GM18508 (cell line): ENCODE measurements around the gene PDE1A.
"Not testable (repeated sequence)": the region's sequence is repeated elsewhere in the genome, so short reads cannot be mapped to it uniquely, and the experiment has no call there.

Source experiments
- ATAC-seq: cut with Tn5 transposase; IDR thresholded peaks from one replicate; pipeline ENCODE4 v1.9.1; 2021; ENCODE audit warnings: moderate number of reproducible peaks; ENCODE audit not compliant: insufficient read depth, unreplicated experiment

PDE1A gene

DNA sequence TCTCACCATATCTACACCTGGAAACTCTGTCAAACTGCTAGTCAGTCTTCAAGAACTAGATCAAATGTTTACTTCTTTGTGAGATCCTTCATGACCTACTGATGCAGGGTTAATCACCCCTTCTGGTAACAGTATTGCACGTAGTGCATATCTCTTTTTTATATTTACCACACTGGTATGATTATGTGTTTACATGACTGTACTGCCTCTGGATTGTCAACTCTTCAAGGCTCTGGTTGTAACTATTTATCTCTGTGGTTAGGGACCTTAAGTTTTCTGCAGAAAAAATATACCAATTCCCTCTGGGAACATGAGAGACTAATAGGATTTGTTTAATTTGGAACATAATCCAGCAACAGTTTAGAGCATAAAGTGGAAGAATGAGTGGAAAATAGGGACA, 135.5 kb downstream of the PDE1A start:
- ATAC-seq, result no peak

- ATAC-seq, result no peak
Measured at GRCh38 chr2:182283512-182283911, 143.3 kb downstream of the PDE1A start.

- ATAC-seq, result no peak
Measured at GRCh38 chr2:182281276-182281675, 145.6 kb downstream of the PDE1A start.

DNA sequence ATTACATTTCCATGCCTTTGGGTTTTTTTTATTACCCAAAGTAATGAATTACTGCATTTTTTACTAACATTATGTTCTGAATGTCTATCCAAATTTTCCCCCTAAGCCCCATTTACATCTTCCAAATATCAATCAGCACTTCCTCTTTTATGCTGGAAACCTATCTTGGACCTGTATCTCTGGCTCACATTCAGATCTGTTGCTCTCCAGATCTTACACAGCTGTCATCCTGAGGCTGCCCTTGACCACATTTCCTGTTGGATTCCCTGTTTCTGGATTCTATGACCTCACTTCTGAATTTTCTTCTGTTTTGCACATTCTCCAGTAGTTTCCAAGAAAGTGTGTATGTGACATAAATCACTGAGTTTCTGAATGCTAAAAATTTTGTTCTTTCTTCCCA, 146.7 kb downstream of the PDE1A start:
- ATAC-seq, result no peak

- ATAC-seq, result not testable (repeated sequence)
Measured at GRCh38 chr2:182276662-182277061, 150.2 kb downstream of the PDE1A start.

GRCh38 chr2:182267971-182268370, 158.9 kb downstream of the PDE1A start:
- ATAC-seq, result no peak

GRCh38 chr2:182266909-182267308, 159.9 kb downstream of the PDE1A start:
- ATAC-seq, result no peak

DNA sequence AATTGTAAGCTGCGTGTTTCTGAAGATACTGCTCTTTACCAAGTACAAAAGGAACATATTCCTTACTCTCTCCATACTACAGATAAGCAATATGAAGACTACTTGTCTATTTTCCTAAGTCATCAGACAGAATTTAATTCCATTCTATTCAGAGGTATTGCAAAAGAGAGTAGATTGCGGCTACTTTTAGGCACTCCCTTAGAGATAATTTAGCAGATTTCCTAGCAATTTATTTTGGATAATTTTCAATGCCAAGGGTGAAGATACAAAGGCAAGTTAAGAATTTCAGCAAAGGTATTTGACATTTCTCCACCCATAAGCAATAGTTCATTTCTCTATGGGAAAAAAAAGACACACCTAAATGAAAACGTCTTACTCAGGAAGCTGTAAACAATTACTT, 161.1 kb downstream of the PDE1A start:
- no peak for ATAC-seq

- no peak for ATAC-seq
Measured at GRCh38 chr2:182261860-182262387, 164.9 kb downstream of the PDE1A start.

DNA sequence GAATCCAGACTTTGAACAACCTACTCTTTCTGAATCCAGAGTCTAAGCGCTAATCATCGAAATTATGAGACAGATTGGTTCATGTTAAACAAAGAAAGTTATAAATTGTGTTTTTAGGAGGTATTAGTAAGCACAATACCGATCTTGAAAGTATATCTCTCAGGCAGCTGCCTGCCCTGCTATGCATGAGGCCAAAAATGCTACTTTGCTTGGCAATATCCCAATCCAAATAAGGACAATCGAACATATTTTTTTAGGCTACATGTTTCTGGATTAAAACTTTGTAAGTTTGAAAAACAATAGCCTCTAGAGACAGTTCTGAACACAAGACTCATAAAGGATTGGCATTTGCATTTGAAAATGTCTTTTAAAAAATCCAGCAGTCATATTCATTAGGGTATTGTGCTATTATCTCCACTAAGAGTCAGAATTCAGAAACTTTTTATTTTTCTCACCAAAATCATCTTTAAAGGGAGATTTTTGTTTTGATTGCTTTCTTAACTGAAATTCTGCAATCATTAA, 167.1 kb downstream of the PDE1A start:
- ATAC-seq, result no peak

DNA sequence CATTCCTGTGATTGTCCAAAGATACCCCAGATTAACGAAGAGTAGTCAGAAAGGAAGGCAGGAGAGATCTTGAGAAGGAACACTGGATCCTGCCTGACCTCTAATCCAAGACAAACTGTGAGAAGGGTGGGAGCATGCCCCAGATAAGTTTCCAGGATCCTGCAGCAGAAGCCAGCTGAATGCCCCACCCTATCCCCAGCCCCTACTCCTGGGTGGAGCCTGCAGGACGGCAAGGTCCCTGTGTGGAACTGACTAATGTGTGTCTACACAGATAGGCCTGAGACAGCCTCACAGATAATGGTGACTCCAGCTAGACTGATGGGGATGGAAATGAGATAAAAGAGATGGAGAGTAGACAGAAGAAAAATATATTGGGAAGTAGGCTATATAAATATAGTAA, 174.3 kb downstream of the PDE1A start:
- no peak for ATAC-seq

DNA sequence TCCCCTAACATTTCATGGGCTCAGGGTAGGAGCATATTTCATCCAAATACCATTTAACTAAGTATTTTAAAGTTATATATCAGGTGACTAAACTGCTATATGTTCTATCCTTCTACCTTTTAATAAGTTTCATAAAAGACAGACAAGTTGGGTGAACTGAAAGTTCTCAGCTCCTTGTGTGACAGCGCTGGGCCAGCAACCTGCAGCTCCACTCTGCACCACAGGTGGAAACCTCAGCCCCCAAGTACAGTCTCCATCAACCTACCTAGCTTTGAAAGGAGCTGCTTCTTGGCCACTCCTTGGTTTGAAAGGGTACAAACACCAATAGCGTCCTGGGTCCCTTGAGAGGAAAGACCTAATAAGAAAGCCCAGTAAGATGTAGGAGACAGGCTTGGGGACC, 177.9 kb downstream of the PDE1A start:
- ATAC-seq, result no peak

- no peak for ATAC-seq
Measured at GRCh38 chr2:182248362-182248761, 178.5 kb downstream of the PDE1A start.

DNA sequence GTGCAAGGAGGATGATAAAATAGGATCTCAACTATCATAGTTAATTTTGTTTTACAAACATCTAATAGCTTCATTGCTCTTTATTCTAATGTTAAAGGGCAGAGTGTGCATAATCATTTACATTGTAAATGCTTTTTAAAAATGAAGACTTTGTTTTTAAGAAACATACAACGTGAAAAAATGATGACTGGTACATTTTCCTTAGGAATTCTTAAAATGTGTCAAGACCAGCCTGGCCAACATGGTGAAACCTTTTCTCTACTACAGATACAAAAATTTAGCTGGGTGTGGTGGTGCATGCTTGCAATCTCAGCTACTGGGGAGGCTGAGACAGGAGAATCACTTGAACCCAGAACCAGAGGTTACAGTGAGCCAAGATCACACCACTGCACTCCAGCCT, 179.0 kb downstream of the PDE1A start:
- ATAC-seq, result no peak

- ATAC-seq, result peak; percentile 54
Measured at GRCh38 chr2:182245963-182246362, 180.9 kb downstream of the PDE1A start.

DNA sequence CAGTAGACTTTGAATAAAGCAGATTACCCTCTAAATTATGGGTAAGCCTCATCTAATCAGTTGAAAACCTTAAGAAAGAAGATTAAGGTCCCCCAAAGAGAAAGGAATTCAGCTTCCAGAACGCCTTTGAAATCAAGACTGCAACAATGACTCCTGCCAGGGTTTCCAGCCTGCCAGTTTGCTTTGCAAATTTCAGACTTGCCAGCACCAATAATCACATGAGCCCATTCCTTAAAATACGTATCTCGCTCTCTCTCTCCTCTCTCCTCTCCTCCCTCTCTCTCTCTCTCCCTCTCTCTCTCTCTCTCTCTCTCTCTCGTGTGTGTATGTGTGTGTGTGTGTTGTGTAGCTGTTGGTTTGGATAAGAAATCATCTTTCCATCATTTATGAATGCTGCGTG, 184.2 kb downstream of the PDE1A start:
- no peak for ATAC-seq

GRCh38 chr2:182241936-182242335, 184.9 kb downstream of the PDE1A start:
- ATAC-seq, result no peak

- peak; percentile 100 for ATAC-seq
Measured at GRCh38 chr2:182240862-182241371, 185.9 kb downstream of the PDE1A start.

DNA sequence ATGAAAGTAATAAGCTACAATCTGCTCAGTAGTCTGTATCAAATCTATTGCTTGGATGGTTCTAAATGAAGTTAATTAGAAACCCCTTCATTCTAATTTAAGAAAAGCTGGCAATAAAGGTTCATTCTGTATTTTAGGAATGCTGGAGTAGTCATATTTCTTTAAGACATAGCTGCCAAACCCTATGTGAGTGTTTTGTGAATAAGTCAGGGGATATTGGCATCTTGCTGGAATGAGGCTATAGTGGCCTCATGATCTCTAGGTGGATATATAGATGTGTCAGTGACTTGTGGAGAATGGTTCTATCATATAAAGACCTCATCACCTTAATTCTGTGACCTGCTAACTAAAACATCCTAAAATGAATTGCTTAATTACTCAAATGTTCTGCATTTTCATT, 196.3 kb downstream of the PDE1A start:
- ATAC-seq, result no peak

DNA sequence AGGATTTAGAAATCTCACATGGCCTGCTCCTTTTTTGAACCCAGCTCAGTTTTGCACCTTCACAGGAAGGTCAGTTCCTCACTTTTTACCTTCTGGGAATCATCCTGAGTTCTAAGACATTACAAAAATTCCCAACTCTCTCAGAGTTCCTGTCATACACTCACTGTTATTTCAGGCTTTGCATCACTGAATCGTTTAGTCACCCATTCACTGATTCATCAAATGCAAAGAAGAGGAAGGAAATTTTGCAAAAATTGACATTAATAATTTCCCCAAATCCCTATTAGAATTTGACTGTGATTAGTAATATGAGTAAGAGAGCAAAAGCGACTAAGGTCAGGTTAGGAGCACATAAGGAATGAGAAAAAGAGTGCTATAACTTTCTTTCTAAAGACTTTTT, 197.5 kb downstream of the PDE1A start:
- ATAC-seq, result no peak

DNA sequence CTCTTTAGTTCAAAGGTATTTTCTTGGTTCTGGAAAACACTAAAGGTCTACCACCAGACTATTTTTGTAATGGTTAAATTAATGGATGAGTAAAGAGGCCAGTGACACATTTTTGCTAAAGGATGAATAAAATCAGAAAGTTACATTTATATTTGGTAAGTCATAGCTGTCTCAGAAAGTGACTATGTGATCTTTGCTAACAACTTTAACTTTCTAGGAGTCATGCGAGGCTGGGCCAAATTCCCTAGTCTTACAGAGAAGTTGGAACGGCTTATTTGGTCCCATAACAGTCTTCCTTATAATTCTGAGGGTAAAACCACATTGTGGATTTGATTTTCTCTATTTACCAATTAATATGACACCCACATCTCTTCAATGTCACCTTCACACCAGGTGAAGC, 198.1 kb downstream of the PDE1A start:
- ATAC-seq, result no peak

DNA sequence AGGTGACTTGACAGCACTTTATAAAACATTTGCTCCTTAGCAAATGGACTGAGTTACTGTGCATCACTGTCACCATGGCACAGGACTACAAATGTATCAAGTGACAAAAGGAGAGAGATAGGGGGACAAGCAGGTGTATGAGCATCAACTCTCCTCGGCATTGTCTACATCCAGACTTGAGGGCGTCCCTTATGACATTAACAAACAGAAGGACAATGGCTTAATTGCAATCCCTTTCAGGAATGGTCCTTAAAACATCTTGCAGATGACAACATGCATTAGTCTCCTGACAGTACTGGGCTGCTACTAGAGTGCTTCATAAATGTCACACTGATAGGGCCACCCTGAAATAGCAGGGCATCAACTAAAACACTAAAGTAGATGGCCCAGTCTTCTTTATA, 198.8 kb downstream of the PDE1A start:
- no peak for ATAC-seq

GRCh38 chr2:182226807-182227206, 200.0 kb downstream of the PDE1A start:
- ATAC-seq, result no peak
